ENCODE measurements around the gene AGPAT3. TPM values are rescaled to one million over a fixed set of nuclear protein-coding genes. Genes with fewer than 3 reads are reported as not detected.

AGPAT3 gene
- total RNA-seq, 1 experiment from 2014 or later, result 13.0 TPM

DNA sequence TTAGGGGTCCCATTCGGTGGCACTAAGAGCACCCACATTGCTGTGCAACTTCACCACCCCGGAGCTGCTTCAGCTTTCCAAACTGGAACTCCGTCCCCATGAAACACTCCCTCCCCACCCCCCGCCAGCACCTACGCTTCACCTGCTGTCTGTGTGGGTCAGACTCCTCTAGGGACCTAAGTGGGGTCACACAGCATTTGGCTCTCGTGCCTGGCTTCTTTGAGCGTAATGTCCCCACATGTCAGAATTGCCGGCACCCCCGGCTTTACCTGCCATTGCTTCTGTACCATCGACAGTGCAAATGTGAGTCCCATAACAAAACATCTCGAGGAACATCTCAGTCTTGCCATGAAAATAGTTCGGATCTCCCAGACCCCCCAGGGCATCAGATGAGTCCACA, 35.9 kb upstream of the AGPAT3 start:
- no peaks in the 10 kb centered on the region for H3K79me2 ChIP-seq (ENCODE audit: insufficient read depth, low read length)
- H3K4ac ChIP-seq (ENCODE audit: low read depth, low read length), result no peak overlapping the region
- no peak overlapping the region for H3K18ac ChIP-seq (ENCODE audit: insufficient read length, low read depth, low read length)
- H3K56ac ChIP-seq (ENCODE audit: insufficient read length, low read depth, low read length), result no peak overlapping the region
- H3K27ac ChIP-seq (ENCODE audit: insufficient read length, low read depth, low read length), result no peak overlapping the region
- no peak overlapping the region for H2AK5ac ChIP-seq (ENCODE audit: insufficient read length, low read length)
- H3K79me1 ChIP-seq (ENCODE audit: insufficient read depth, low read depth, low read length, poor library complexity, severe bottlenecking), result no peaks in the 10 kb centered on the region
- no peak overlapping the region for H4K5ac ChIP-seq (ENCODE audit: insufficient read length, low read depth, low read length)
- no peak for DNase-seq
- no peak overlapping the region for H3K27ac Mint-ChIP-seq
- H3K4me1 Mint-ChIP-seq, result peaks cover 8% of the 10 kb centered on the region in 2 experiments
- no peak overlapping the region for H2BK120ac ChIP-seq (ENCODE audit: low read depth, low read length, poor library complexity, severe bottlenecking)
- peaks cover 4% of the 10 kb centered on the region for H3K27me3 Mint-ChIP-seq (ENCODE audit: low read depth)
- no peak overlapping the region for H3T11ph ChIP-seq (ENCODE audit: low read length)
- H3K4me3 Mint-ChIP-seq, result no peak overlapping the region
- no peak overlapping the region for H2BK12ac ChIP-seq (ENCODE audit: insufficient read length, low read depth, low read length)
- H3K23me2 ChIP-seq (ENCODE audit: insufficient read length, low read depth, low read length, poor library complexity, severe bottlenecking), result no peaks in the 10 kb centered on the region
- H4K91ac ChIP-seq (ENCODE audit: insufficient read length, low read depth, low read length), result no peak overlapping the region
- no peaks in the 10 kb centered on the region for H3K4me1 ChIP-seq (ENCODE audit: insufficient read depth, low read length)
- H3K27me3 ChIP-seq (ENCODE audit: insufficient read depth, low read length), result no peaks in the 10 kb centered on the region
- H4K20me1 ChIP-seq (ENCODE audit: control insufficient read depth, insufficient read depth, insufficient read length), result no peaks in the 10 kb centered on the region
- H4K8ac ChIP-seq (replicated peaks; ENCODE audit: insufficient read length, low read depth, low read length), result no peak overlapping the region
- no peak overlapping the region for H3K9ac ChIP-seq (ENCODE audit: extremely low read depth, insufficient read length, low read length)
- TF ChIP-seq, protein P1, sequence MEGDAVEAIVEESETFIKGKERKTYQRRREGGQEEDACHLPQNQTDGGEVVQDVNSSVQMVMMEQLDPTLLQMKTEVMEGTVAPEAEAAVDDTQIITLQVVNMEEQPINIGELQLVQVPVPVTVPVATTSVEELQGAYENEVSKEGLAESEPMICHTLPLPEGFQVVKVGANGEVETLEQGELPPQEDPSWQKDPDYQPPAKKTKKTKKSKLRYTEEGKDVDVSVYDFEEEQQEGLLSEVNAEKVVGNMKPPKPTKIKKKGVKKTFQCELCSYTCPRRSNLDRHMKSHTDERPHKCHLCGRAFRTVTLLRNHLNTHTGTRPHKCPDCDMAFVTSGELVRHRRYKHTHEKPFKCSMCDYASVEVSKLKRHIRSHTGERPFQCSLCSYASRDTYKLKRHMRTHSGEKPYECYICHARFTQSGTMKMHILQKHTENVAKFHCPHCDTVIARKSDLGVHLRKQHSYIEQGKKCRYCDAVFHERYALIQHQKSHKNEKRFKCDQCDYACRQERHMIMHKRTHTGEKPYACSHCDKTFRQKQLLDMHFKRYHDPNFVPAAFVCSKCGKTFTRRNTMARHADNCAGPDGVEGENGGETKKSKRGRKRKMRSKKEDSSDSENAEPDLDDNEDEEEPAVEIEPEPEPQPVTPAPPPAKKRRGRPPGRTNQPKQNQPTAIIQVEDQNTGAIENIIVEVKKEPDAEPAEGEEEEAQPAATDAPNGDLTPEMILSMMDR (conservative IDR thresholded peaks at IDR 0.05), result no peak
- H2AFZ ChIP-seq (ENCODE audit: low read length), result no peak overlapping the region
- no peak overlapping the region for H3K23ac ChIP-seq (ENCODE audit: insufficient read length, low read depth, low read length)
- no peak overlapping the region for H3K4me2 ChIP-seq (ENCODE audit: insufficient read depth, insufficient read length, low read length)
- H3K36me3 Mint-ChIP-seq (ENCODE audit: insufficient read depth in 1 of 3, low read depth in 3 of 3), result peaks cover 0 to 4% (median 0%) of the 10 kb centered on the region in 3 experiments; a peak in 2 of 7 replicates
- no peaks in the 10 kb centered on the region for H3K9me3 ChIP-seq (ENCODE audit: control insufficient read depth, low read depth, low read length)
- WGBS (ENCODE audit: extremely low coverage, insufficient read length, low lambda C conversion rate), result no CpG with 5 or more reads among the region's 12 CpGs
- no peak overlapping the region for H3K14ac ChIP-seq (ENCODE audit: insufficient read depth, low read length)
- H2BK5ac ChIP-seq (ENCODE audit: insufficient read length, low read length), result no peak overlapping the region
- no peak overlapping the region for H2BK20ac ChIP-seq (ENCODE audit: low read depth, low read length, poor library complexity, severe bottlenecking)
- peaks cover 8 to 9% of the 10 kb centered on the region in 2 experiments for H3K9me3 Mint-ChIP-seq
- H2BK15ac ChIP-seq (ENCODE audit: low read depth, low read length), result no peak overlapping the region
